GM21786 (cell line): ENCODE measurements around the gene AGPAT4.

ENCODE experiments used
- ATAC-seq: cut with Tn5 transposase; IDR thresholded peaks from one replicate; pipeline ENCODE4 v1.9.1; 2021; ENCODE audit not compliant: unreplicated experiment

AGPAT4 gene

GRCh38 chr6:161257793-161258457, 15.9 kb downstream of the AGPAT4 start:
- ATAC-seq: no peak

- ATAC-seq: no peak
Measured at GRCh38 chr6:161256407-161256806, 17.5 kb downstream of the AGPAT4 start.

GRCh38 chr6:161255518-161255917, 18.3 kb downstream of the AGPAT4 start:
- no peak for ATAC-seq

GRCh38 chr6:161254464-161255253, 19.2 kb downstream of the AGPAT4 start:
- ATAC-seq: no peak

GRCh38 chr6:161254126-161254463, 19.8 kb downstream of the AGPAT4 start:
- ATAC-seq: no peak

GRCh38 chr6:161251345-161251744, 22.5 kb downstream of the AGPAT4 start:
- ATAC-seq: no peak

- ATAC-seq: no peak
Measured at GRCh38 chr6:161249327-161249726, 24.5 kb downstream of the AGPAT4 start.

GRCh38 chr6:161246725-161247124, 27.1 kb downstream of the AGPAT4 start:
- no peak for ATAC-seq

- ATAC-seq: no peak
Measured at GRCh38 chr6:161245363-161245762, 28.5 kb downstream of the AGPAT4 start.

GRCh38 chr6:161244725-161245124, 29.1 kb downstream of the AGPAT4 start:
- no peak for ATAC-seq

GRCh38 chr6:161242779-161243693, 30.8 kb downstream of the AGPAT4 start:
- no peak for ATAC-seq

- no peak for ATAC-seq
Measured at GRCh38 chr6:161242113-161242512, 31.7 kb downstream of the AGPAT4 start.

GRCh38 chr6:161239001-161239400, 34.9 kb downstream of the AGPAT4 start:
- no peak for ATAC-seq

- ATAC-seq: no peak
Measured at GRCh38 chr6:161238500-161238899, 35.4 kb downstream of the AGPAT4 start.

GRCh38 chr6:161238081-161238480, 35.8 kb downstream of the AGPAT4 start:
- no peak for ATAC-seq

- ATAC-seq: no peak
Measured at GRCh38 chr6:161237176-161237575, 36.7 kb downstream of the AGPAT4 start.

GRCh38 chr6:161235776-161236633, 37.9 kb downstream of the AGPAT4 start:
- peak; percentile 68 for ATAC-seq

GRCh38 chr6:161233986-161234661, 39.7 kb downstream of the AGPAT4 start:
- no peak for ATAC-seq

GRCh38 chr6:161232467-161232866, 41.4 kb downstream of the AGPAT4 start:
- ATAC-seq: no peak

- no peak for ATAC-seq
Measured at GRCh38 chr6:161232010-161232409, 41.9 kb downstream of the AGPAT4 start.
